Measurements from ENCODE around the gene RXRB.
A peak's percentile ranks its signal among the peaks of the same experiment; 100 is the strongest.

The RXRB gene

GRCh38 chr6:33174784-33175183, 25.7 kb downstream of the RXRB start:
- no peak for DNase-seq

DNA sequence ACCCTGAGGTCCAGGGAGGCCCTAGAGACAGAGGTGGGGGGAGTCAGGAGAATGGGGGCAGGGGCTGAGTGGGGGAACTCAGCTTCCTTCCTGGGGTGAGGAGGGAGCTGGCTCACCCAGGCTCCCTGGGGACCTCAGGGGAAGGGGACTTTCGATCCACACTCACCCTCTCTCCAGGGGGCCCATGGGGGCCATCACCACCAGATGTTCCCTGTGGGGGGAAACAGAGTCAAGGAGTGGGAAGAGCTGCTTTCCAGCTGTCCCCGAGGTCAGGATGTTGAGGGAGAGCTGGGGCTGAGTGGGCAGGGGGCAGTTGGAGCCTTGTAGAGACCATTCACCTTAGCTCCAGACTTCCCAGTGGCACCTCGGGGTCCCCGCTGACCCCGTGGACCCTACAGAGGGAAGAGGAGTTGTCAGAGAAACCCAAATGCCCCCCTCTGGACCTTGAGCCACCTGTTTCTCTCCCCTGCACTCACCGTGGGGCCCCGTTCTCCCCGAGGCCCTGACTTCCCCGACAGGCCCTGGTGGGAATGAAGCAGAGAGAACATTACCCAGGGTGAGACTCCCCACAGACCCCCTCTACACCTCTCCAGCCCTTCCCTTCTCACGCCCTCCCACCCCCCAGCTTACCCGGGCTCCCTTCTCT, 26.8 kb downstream of the RXRB start:
- no peak for DNase-seq

DNA sequence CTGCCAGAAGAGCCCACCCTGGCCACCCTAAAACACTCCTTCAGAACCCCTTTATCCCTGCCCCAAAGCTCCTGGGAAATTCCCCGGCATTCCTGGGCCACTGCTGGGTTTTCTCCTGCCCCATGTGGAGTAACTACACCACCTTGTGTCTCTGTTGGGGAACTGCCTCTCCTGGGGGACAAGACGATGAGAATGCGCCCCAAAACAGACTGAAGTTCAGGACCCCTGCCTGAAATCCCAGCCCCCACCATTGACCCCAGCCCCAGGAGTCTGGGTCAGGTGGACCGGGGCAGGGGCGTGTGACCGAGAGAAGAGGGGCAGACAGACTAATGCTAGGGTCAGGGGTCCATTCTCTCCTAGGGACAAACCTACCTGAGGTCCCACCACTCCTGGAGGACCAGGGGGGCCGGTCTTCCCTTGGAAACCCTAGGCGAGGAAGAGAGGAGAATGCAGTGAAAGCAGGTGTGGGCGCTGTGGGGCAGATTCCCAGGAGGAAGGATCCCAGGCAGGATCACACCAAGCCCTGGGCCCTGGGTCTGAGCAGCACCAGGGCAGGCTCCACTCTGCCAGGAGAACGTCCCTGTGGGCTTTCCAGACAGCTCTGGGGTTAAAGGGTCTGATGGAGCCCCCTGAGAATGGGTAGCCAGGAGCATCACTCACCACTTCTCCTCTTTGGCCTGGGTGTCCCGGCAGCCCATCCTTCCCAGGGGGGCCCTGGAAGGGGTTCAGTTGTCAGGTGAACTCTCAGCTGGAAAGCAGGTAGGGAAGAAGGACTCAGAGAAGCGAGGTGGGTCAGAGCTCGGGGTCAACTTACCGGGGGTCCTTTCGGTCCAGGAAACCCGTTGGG, 27.6 kb downstream of the RXRB start:
- DNase-seq, result peak in 1 of 2 donors; percentile 26

GRCh38 chr6:33171880-33172687, 28.4 kb downstream of the RXRB start:
- no peak for DNase-seq

GRCh38 chr6:33171016-33171879, 29.2 kb downstream of the RXRB start:
- no peak for DNase-seq

- no peak for DNase-seq
Observed at GRCh38 chr6:33170176-33171015, 30.1 kb downstream of the RXRB start.

DNA sequence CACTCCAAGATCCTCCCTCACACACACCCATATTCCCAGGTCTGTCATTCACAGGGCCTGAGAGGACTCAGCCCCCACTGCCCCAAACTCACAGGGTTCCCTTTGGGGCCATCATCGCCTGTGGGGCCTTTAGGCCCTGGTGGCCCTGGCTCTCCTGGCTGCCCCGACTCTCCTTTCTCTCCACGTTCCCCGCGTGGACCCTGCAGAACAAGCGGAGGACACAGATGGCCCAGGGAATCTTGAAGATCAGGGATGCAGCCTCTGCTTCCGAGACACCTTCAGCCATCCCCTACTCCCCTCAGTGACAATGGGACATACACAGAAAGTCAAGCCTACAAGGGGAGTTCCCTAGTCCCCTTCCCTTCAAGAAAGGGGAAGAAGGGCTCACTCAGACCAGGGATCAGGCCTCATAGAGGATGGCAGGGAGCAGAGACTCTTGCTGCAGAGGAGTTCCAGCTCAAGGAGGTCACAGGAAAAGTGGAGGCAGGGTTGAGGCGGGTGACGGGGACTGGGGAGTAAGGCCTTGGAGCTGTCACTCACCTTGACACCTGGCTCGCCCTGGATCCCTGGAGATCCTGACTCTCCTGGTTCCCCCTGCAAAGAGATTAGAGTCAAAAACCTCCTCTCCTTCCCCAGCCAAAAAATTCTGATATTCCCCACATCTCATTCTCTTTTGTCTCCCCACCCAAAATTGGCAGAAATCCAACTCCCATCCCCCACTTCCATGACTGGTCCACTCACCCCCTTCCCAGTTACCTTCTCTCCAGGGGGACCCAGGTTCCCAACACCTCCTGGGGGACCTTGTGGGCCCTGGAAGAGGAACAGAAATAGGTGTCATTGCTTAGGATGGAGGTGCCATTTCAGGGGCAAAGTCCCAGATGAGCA, 30.9 kb downstream of the RXRB start:
- DNase-seq, result no peak

DNA sequence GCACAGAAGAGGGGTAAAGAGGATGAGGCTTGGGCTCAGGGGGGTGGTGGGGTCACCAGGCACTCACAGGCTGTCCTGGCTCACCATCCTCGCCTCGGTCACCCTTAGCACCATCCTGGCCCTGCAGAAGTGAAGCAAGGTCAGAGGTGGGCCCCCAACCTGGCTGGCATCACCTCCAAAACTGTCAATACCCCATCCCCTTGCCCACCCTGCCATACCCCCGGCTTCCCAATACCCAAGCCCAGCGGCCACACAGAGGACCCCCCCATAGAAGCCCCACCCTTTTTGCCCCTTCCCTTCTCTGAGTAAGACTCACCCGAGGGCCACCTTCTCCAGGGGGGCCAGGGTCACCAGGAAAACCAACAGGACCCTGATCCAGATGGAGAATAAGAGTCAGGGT, 31.8 kb downstream of the RXRB start:
- no peak for DNase-seq

- no peak for DNase-seq
Observed at GRCh38 chr6:33168284-33168601, 32.2 kb downstream of the RXRB start.

GRCh38 chr6:33167374-33168283, 32.8 kb downstream of the RXRB start:
- DNase-seq, result no peak

- no peak for DNase-seq
Observed at GRCh38 chr6:33166811-33167210, 33.7 kb downstream of the RXRB start.

DNA sequence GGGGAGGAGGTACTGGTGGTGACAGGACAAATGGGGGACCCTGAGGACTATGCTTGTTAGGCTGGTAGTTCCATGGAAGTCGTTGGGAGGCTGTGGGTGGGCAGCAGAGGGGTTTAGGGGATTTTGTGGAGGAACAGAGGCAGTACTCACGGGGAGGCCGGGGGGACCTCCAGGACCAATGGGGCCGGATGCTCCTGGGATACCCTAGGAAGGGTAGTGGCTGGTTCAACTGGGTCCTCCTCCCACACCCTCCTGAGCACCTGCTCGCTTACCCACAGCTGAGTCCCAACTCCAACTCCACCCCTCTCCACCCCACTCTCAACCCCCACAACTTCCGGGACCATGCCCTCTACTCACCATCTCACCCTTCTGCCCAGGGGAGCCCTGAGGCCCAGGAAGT, 34.1 kb downstream of the RXRB start:
- DNase-seq, result no peak

- no peak for DNase-seq
Observed at GRCh38 chr6:33165581-33166258, 34.7 kb downstream of the RXRB start.

GRCh38 chr6:33164665-33165373, 35.6 kb downstream of the RXRB start:
- DNase-seq, result no peak

DNA sequence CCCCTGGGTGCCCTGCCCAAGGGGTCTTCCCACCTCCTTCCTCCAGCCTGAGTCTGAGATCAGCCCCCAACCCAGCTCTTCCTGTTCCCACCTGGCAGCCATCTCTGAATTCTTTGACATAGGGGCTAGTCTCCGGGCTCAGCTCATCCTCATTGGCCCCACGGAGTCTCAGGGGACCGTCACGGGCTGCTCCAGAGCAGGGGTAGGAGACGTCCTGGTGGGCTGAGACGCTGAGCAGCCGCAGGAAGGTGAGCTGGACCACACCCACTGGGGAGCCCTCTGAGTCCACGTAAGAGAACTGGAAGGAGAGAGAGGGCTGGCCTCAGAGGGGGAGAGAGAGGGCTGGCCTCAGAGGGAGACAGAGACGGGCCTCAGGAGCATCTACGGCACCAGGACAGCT, 36.3 kb downstream of the RXRB start:
- no peak for DNase-seq

DNA sequence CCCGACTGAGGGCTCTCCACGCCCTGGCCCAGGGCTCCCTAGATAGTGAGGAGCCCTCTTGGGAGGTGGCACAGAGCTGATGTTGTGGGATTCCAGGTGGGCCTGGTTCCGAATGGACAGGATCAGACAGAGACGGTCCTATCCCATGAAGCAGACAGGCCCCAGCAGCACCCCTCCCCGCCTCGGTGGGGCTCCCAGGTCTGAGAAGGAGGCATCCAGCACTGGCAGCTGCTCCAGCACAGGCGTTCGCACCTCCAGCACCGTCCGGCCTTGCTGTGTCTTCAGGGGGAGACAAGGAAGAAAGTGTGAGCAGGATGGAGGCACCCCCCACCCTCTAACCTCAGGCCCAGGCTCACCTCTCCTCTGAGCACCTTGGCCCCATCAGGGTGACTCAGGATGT, 36.9 kb downstream of the RXRB start:
- no peak for DNase-seq

GRCh38 chr6:33161354-33162331, 38.8 kb downstream of the RXRB start:
- peak; percentile 78 to 86 for DNase-seq

Data from CD4-positive, alpha-beta T cell treated with Interferon alpha-2 for 1 hour (primary cell).